HEK293 (cell line): ENCODE data around the gene EIF3B.
"Not testable (repeated sequence)": the region's sequence is repeated elsewhere in the genome, so short reads cannot be mapped to it uniquely, and the experiment has no call there.

Experiments used
- GFI1B ChIP-seq: fragments of 450-650 bp; formaldehyde crosslinking; IDR thresholded peaks from 2 replicates; pipeline ENCODE4 v1.5.1; 2016; ENCODE audit warnings: missing biosample characterization, missing genetic modification characterization
- IKZF3 ChIP-seq: fragments of 450-650 bp; IDR thresholded peaks from 2 replicates; pipeline ENCODE4 v1.5.0; 2018; ENCODE audit warnings: missing biosample characterization, mild to moderate bottlenecking, missing genetic modification characterization, moderate library complexity
- MZF1 ChIP-seq: fragments of 450-650 bp; formaldehyde crosslinking; IDR thresholded peaks from 2 replicates; pipeline ENCODE4 v1.5.1; 2017; ENCODE audit warnings: missing biosample characterization, missing genetic modification characterization, borderline replicate concordance
- SCRT1 ChIP-seq: fragments of 450-650 bp; formaldehyde crosslinking; IDR thresholded peaks from 2 replicates; pipeline ENCODE4 v1.5.1; 2016; ENCODE audit warnings: missing biosample characterization, missing genetic modification characterization, borderline replicate concordance
- ZNF10 ChIP-seq: fragments of 450-650 bp; formaldehyde crosslinking; IDR thresholded peaks from 2 replicates; pipeline ENCODE4 v1.5.1; 2017; ENCODE audit warnings: missing biosample characterization, missing genetic modification characterization
- ZNF423 ChIP-seq: fragments of 450-650 bp; formaldehyde crosslinking; IDR thresholded peaks from 2 replicates; pipeline ENCODE4 v1.5.1; 2016; ENCODE audit warnings: missing biosample characterization, missing genetic modification characterization
- ZNF555 ChIP-seq: fragments of 450-650 bp; formaldehyde crosslinking; conservative IDR thresholded peaks from 2 replicates; pipeline ENCODE4 v1.5.1; 2017; ENCODE audit warnings: missing biosample characterization, mild to moderate bottlenecking, missing genetic modification characterization, inconsistent platforms
- ZNF830 ChIP-seq: fragments of 450-650 bp; IDR thresholded peaks from 2 replicates; pipeline ENCODE4 v1.5.0; 2018; ENCODE audit warnings: missing biosample characterization, missing genetic modification characterization, low read depth, mild to moderate bottlenecking, moderate library complexity
- TF ChIP-seq, protein P1 (sequence below): fragments of 450-650 bp; formaldehyde crosslinking; IDR thresholded peaks from 2 replicates; pipeline ENCODE4 v1.5.1; 2016; ENCODE audit warnings: missing biosample characterization, missing genetic modification characterization

DNA sequence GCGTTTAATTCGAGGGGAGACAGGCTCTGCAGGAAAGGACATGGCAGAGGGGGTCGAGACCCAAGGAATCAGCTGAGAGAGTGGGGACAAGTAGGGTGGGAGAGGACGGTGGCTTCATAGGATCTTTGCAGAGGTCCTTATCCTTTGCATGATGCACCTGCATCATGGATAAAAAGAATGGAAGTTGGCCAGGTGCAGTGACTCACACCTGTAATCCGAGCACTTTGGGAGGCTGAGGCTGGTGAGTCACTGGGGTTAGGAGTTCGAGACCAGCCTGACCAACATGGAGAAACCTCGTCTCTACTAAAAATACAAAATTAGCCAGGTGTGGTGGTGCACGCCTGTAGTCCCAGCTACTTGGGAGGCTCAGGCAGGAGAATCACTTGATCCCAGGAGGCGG is 31.5 kb downstream of the EIF3B start:
- TF ChIP-seq SCRT1; ZNF830 (tag by site-specific recombination); IKZF3 (tag by site-specific recombination); GFI1B; ZNF10 (tag by site-specific recombination); ZNF555; MZF1 (tag by site-specific recombination); ZNF423 (tag by site-specific recombination): not testable (repeated sequence)
- TF ChIP-seq, protein P1, sequence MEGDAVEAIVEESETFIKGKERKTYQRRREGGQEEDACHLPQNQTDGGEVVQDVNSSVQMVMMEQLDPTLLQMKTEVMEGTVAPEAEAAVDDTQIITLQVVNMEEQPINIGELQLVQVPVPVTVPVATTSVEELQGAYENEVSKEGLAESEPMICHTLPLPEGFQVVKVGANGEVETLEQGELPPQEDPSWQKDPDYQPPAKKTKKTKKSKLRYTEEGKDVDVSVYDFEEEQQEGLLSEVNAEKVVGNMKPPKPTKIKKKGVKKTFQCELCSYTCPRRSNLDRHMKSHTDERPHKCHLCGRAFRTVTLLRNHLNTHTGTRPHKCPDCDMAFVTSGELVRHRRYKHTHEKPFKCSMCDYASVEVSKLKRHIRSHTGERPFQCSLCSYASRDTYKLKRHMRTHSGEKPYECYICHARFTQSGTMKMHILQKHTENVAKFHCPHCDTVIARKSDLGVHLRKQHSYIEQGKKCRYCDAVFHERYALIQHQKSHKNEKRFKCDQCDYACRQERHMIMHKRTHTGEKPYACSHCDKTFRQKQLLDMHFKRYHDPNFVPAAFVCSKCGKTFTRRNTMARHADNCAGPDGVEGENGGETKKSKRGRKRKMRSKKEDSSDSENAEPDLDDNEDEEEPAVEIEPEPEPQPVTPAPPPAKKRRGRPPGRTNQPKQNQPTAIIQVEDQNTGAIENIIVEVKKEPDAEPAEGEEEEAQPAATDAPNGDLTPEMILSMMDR (tag by site-specific recombination) = not testable (repeated sequence)
